HEK293 (cell line): ENCODE data around the gene ELL2.

Source experiments
- CTCF ChIA-PET: fragments of 350-600 bp; formaldehyde crosslinking; extraction: SDS; loops from one replicate; lab custom pipeline; 2021; ENCODE audit warnings: antibody characterized with exemption; lab: Yijun Ruan, JAX
- POLR2A ChIA-PET: fragments of 300-600 bp; formaldehyde crosslinking; extraction: SDS; loops from one replicate; lab custom pipeline; 2020; ENCODE audit warnings: antibody characterized with exemption, inconsistent platforms; lab: Yijun Ruan, JAX
- H3K27ac ChIP-seq: fragments of 200-500 bp; sonication (Bioruptor generic); 2 replicates; pipeline ENCODE4 v1.5.1; 2014; ENCODE audit warnings: low read depth, low read length, control low read depth, inconsistent platforms; ENCODE audit errors: extremely low read depth
- H3K36me3 ChIP-seq, 2 experiments: fragments of 200-500 bp in 1 of 2; sonication (Bioruptor generic) in 1 of 2; 1 replicate in 1 of 2; 2 replicates in 1 of 2; pipeline ENCODE4 v1.5.1; 2014 to 2017; ENCODE audit warnings: inconsistent platforms in 2 of 2, low read length in 2 of 2; ENCODE audit not compliant: control insufficient read depth in 2 of 2, insufficient read depth in 1 of 2
- H3K4me1 ChIP-seq: fragments of 200-500 bp; sonication (Bioruptor generic); 2 replicates; pipeline ENCODE4 v1.5.1; 2014; ENCODE audit warnings: mild to moderate bottlenecking, low read length, inconsistent platforms; ENCODE audit not compliant: control insufficient read depth, insufficient read depth
- H3K4me3 ChIP-seq: 2 replicates; pipeline ENCODE4 v1.5.1; 2011; ENCODE audit warnings: low read depth, mild to moderate bottlenecking, control low read depth, low read length, moderate library complexity
- H3K9me3 ChIP-seq: fragments of 200-500 bp; sonication (Bioruptor generic); 2 replicates; pipeline ENCODE4 v1.5.1; 2014; ENCODE audit warnings: low read depth, low read length, inconsistent platforms; ENCODE audit not compliant: control insufficient read depth, insufficient read depth
- ELK4 ChIP-seq: IDR thresholded peaks from 2 replicates; pipeline ENCODE4 v1.6.1; 2011; ENCODE audit warnings: mild to moderate bottlenecking, low read depth, low read length, borderline replicate concordance
- GLI2 ChIP-seq: fragments of 450-650 bp; formaldehyde crosslinking; IDR thresholded peaks from 2 replicates; pipeline ENCODE4; 2017; ENCODE audit warnings: missing biosample characterization, missing genetic modification characterization, low read depth, borderline replicate concordance
- PATZ1 ChIP-seq: fragments of 450-650 bp; formaldehyde crosslinking; IDR thresholded peaks from 2 replicates; pipeline ENCODE4 v1.5.1; 2016; ENCODE audit warnings: missing biosample characterization, missing genetic modification characterization
- PRDM2 ChIP-seq: fragments of 450-650 bp; formaldehyde crosslinking; IDR thresholded peaks from 2 replicates; pipeline ENCODE4 v1.5.1; 2016; ENCODE audit warnings: missing biosample characterization, missing genetic modification characterization, borderline replicate concordance
- RBAK ChIP-seq: fragments of 450-650 bp; formaldehyde crosslinking; IDR thresholded peaks from 2 replicates; pipeline ENCODE4 v1.5.1; 2016; ENCODE audit warnings: missing biosample characterization, missing genetic modification characterization
- REST ChIP-seq: fragments of 450-650 bp; formaldehyde crosslinking; IDR thresholded peaks from 2 replicates; pipeline ENCODE4 v1.5.1; 2016; ENCODE audit warnings: missing biosample characterization, missing genetic modification characterization
- ZIC2 ChIP-seq: fragments of 450-650 bp; formaldehyde crosslinking; IDR thresholded peaks from 2 replicates; pipeline ENCODE4 v1.5.1; 2016; ENCODE audit warnings: missing biosample characterization, missing genetic modification characterization
- ZNF10 ChIP-seq: fragments of 450-650 bp; formaldehyde crosslinking; IDR thresholded peaks from 2 replicates; pipeline ENCODE4 v1.5.1; 2017; ENCODE audit warnings: missing biosample characterization, missing genetic modification characterization
- ZNF140 ChIP-seq: fragments of 450-650 bp; formaldehyde crosslinking; IDR thresholded peaks from 2 replicates; pipeline ENCODE4 v1.5.1; 2016; ENCODE audit warnings: missing biosample characterization, missing genetic modification characterization
- ZNF18 ChIP-seq: fragments of 450-650 bp; formaldehyde crosslinking; IDR thresholded peaks from 2 replicates; pipeline ENCODE4 v1.5.1; 2016; ENCODE audit warnings: missing biosample characterization, missing genetic modification characterization
- ZNF223 ChIP-seq: fragments of 450-650 bp; formaldehyde crosslinking; IDR thresholded peaks from 2 replicates; pipeline ENCODE4 v1.5.1; 2016; ENCODE audit warnings: missing biosample characterization, missing genetic modification characterization
- ZNF488 ChIP-seq: fragments of 450-650 bp; formaldehyde crosslinking; IDR thresholded peaks from 2 replicates; pipeline ENCODE4 v1.5.1; 2016; ENCODE audit warnings: missing biosample characterization, missing genetic modification characterization
- ZNF521 ChIP-seq: fragments of 450-650 bp; formaldehyde crosslinking; IDR thresholded peaks from 2 replicates; pipeline ENCODE4 v1.5.1; 2017; ENCODE audit warnings: missing biosample characterization, mild to moderate bottlenecking, missing genetic modification characterization
- ZNF555 ChIP-seq: fragments of 450-650 bp; formaldehyde crosslinking; conservative IDR thresholded peaks from 2 replicates; pipeline ENCODE4 v1.5.1; 2017; ENCODE audit warnings: missing biosample characterization, mild to moderate bottlenecking, missing genetic modification characterization, inconsistent platforms
- ZNF580 ChIP-seq: fragments of 450-650 bp; formaldehyde crosslinking; IDR thresholded peaks from 2 replicates; pipeline ENCODE4 v1.5.1; 2016; ENCODE audit warnings: missing biosample characterization, missing genetic modification characterization
- ZNF701 ChIP-seq: fragments of 450-650 bp; formaldehyde crosslinking; IDR thresholded peaks from 2 replicates; pipeline ENCODE4 v1.5.1; 2016; ENCODE audit warnings: missing biosample characterization, missing genetic modification characterization

The ELL2 gene

GRCh38 chr5:95843733-95844223, 117.9 kb downstream of the ELL2 start (continued):
- no peak for TF ChIP-seq ZNF223
- peak; percentile 61; the same call in 1 of the 2 replicates for TF ChIP-seq ZNF10 (tag by site-specific recombination)
- no peak for TF ChIP-seq ZNF18
- TF ChIP-seq REST (tag by site-specific recombination) = no peak
- TF ChIP-seq ZNF488 (tag by site-specific recombination) = no peak
- TF ChIP-seq GLI2 = no peak
- TF ChIP-seq ZIC2 (tag by site-specific recombination) = no peak
- no peak for TF ChIP-seq ZNF521 (tag by site-specific recombination)
- TF ChIP-seq ZNF701 (tag by site-specific recombination) = no peak
- TF ChIP-seq RBAK (tag by site-specific recombination) = no peak
- TF ChIP-seq PRDM2 (tag by site-specific recombination) = no peak
- no peak for TF ChIP-seq ZNF580 (tag by site-specific recombination)
- TF ChIP-seq ZNF555 (tag by site-specific recombination) = no peak

- Histone ChIP-seq H3K9me3 (no peaks in the 10 kb centered on the region), H3K27ac (no peak overlapping the region), H3K4me3 (no peak overlapping the region), H3K36me3 (no peaks in the 10 kb centered on the region), H3K4me1 (no peaks in the 10 kb centered on the region)
- CTCF ChIA-PET = interaction anchor here (0.6 to 2.3 kb wide), 9 partner anchors 9 to 454 kb away, joined by 3 to 29 read pairs (median 7); no protein-coding TSS in a partner anchor
- POLR2A ChIA-PET = interaction anchor here (0.7 kb wide), 1 partner anchor 62 kb away, joined by 3 read pairs; no protein-coding TSS in a partner anchor
- TF ChIP-seq ZNF140 (tag by site-specific recombination) = no peak
- no peak for TF ChIP-seq ELK4
- TF ChIP-seq PATZ1 (tag by site-specific recombination) = peak; percentile 37; the same call in 1 of the 2 replicates
Observed at GRCh38 chr5:95842854-95843544, 118.7 kb downstream of the ELL2 start.
